Keratinocyte (primary cell): ENCODE results near the gene PXDN. TPM values are rescaled to one million over a fixed set of nuclear protein-coding genes. Genes with fewer than 3 reads are reported as not detected.

Experiments
- DNase-seq: peaks from one replicate; pipeline ENCODE4 v3.0.0-alpha.2; 2011; ENCODE audit warnings: low read depth, missing footprints, low spot score
- FAIRE-seq: peaks from 2 replicates; lab custom pipeline; 2011; peaks lifted over from hg19 to GRCh38; lab: Jason Lieb, UNC
- H2AFZ ChIP-seq: 2 replicates; pipeline ENCODE4 v1.6.0; 2012; ENCODE audit warnings: low read length, control low read depth, inconsistent platforms; ENCODE audit not compliant: control insufficient read depth
- H3K27ac ChIP-seq: 2 replicates; pipeline ENCODE4 v1.5.1; 2011; ENCODE audit warnings: low read length; ENCODE audit not compliant: control insufficient read depth, insufficient read depth
- H3K27me3 ChIP-seq: 3 replicates; pipeline ENCODE4 v1.6.0; 2011; ENCODE audit warnings: low read length; ENCODE audit not compliant: control insufficient read depth, insufficient read depth; ENCODE audit errors: extremely low read depth
- H3K36me3 ChIP-seq, 2 experiments: 2 replicates in 1 of 2; 3 replicates in 1 of 2; pipeline ENCODE4 v1.5.1; 2011; ENCODE audit warnings: low read length in 2 of 2, mild to moderate bottlenecking in 1 of 2; ENCODE audit not compliant: control insufficient read depth in 2 of 2, insufficient read depth in 2 of 2; ENCODE audit errors: extremely low read depth in 1 of 2
- H3K4me1 ChIP-seq: 3 replicates; pipeline ENCODE4 v1.5.1; 2011; ENCODE audit warnings: low read length; ENCODE audit not compliant: control insufficient read depth, insufficient read depth; ENCODE audit errors: extremely low read depth
- H3K4me2 ChIP-seq: 3 replicates; pipeline ENCODE4 v1.6.0; 2011; ENCODE audit warnings: low read depth, low read length; ENCODE audit not compliant: control insufficient read depth, insufficient read depth; ENCODE audit errors: extremely low read depth
- H3K4me3 ChIP-seq, 3 experiments: fragments of 200-600 bp in 1 of 3; sonication (generic) in 1 of 3; 2 replicates in 2 of 3; 3 replicates in 1 of 3; pipeline ENCODE4 v1.5.1; 2011 to 2016; ENCODE audit warnings: low read length in 3 of 3, mild to moderate bottlenecking in 3 of 3, control low read depth in 2 of 3, inconsistent platforms in 1 of 3, low read depth in 1 of 3, mixed read lengths in 1 of 3, mixed run types in 1 of 3, moderate library complexity in 1 of 3; ENCODE audit not compliant: control insufficient read depth in 2 of 3, insufficient read depth in 2 of 3; ENCODE audit errors: extremely low read depth in 1 of 3
- H3K79me2 ChIP-seq: 2 replicates; pipeline ENCODE4 v1.6.0; 2012; ENCODE audit warnings: low read length; ENCODE audit not compliant: control insufficient read depth, insufficient read depth
- H3K9ac ChIP-seq: 3 replicates; pipeline ENCODE4 v1.6.0; 2011; ENCODE audit warnings: low read length; ENCODE audit not compliant: control insufficient read depth, insufficient read depth; ENCODE audit errors: extremely low read depth
- H3K9me1 ChIP-seq: 3 replicates; pipeline ENCODE4 v1.6.0; 2011; ENCODE audit warnings: low read length; ENCODE audit not compliant: control insufficient read depth, insufficient read depth; ENCODE audit errors: extremely low read depth
- H3K9me3 ChIP-seq: 2 replicates; pipeline ENCODE4 v1.5.1; 2012; ENCODE audit warnings: low read depth, low read length; ENCODE audit not compliant: control insufficient read depth
- H4K20me1 ChIP-seq: 3 replicates; pipeline ENCODE4 v1.6.0; 2011; ENCODE audit warnings: low read length; ENCODE audit not compliant: control insufficient read depth, insufficient read depth; ENCODE audit errors: extremely low read depth
- CTCF ChIP-seq, 3 experiments: IDR thresholded peaks in 1 of 3; conservative IDR thresholded peaks in 1 of 3; optimal IDR thresholded peaks in 1 of 3; 2 replicates in 2 of 3; 3 replicates in 1 of 3; pipeline versions ENCODE3 to v1.5.1; 2011; ENCODE audit warnings: low read length in 3 of 3, mild to moderate bottlenecking in 3 of 3, moderate library complexity in 2 of 3, control low read depth in 1 of 3, inconsistent platforms in 1 of 3; ENCODE audit not compliant: insufficient read depth in 2 of 3; ENCODE audit errors: extremely low read depth in 1 of 3
- EZH2 ChIP-seq: IDR thresholded peaks from one replicate; pipeline ENCODE4 v1.6.1; 2012; ENCODE audit warnings: inconsistent platforms, mild to moderate bottlenecking, low read length, moderate library complexity
- dilution Hi-C: fragments of 300-500 bp; cut with MboI; formaldehyde crosslinking; loops from one replicate; pipeline ENCODE4 v1.7.0; 2020; ENCODE audit warnings: low sequenced_read_pairs; ENCODE audit not compliant: extremely low pct_ligation_motif_present
- polyA plus RNA-seq, 5 experiments: library from polyadenylated mRNA; depleted of rRNA in 3 of 5; stranded (reverse) in 3 of 5; stranded (forward) in 1 of 5; unstranded in 1 of 5; fragments of >200 nt; gene quantifications; 1 replicate in 1 of 5; 2 replicates in 3 of 5; 3 replicates in 1 of 5; pipeline versions ENCODE4 v1.2.1 to v1.2.3, GENCODE V29; 2011 to 2012; ENCODE audit warnings: missing spikeins in 2 of 5, low read depth in 1 of 5, low replicate concordance in 1 of 5

PXDN gene
- polyA plus RNA-seq, 1 donor (not counting 4 experiments of a cell fraction or from before 2014, with no cell fraction given): 36.7 TPM

GRCh38 chr2:1696472-1696871 is 47.8 kb downstream of the PXDN start:
- Histone ChIP-seq H4K20me1 (no peaks in the 10 kb centered on the region), H3K9me3 (no peaks in the 10 kb centered on the region), H3K4me2 (no peak overlapping the region), H3K36me3 (peaks cover 0 to 6% of the 10 kb centered on the region in 2 experiments), H3K27me3 (no peaks in the 10 kb centered on the region), H2AFZ (no peak overlapping the region), H3K9me1 (peaks cover 2% of the 10 kb centered on the region), H3K4me3 (no peak overlapping the region), H3K79me2 (peaks cover 39% of the 10 kb centered on the region), H3K27ac (no peak overlapping the region), H3K9ac (no peak overlapping the region), H3K4me1 (peaks cover 11% of the 10 kb centered on the region)
- TF ChIP-seq EZH2 (no peak), CTCF (optimal IDR thresholded peaks at IDR 0.05 in 1 of 3, IDR thresholded peaks at IDR 0.05 in 1 of 3, conservative IDR thresholded peaks at IDR 0.05 in 1 of 3; ENCODE audit: extremely low read depth in 1 of 3, insufficient read depth in 2 of 3, low read length in 3 of 3) (no peak)
- no peak for DNase-seq
- no peak for FAIRE-seq
- dilution Hi-C loops: no loop called here

- H3K4me3 ChIP-seq: no peak overlapping the region
- peaks cover 0 to 6% of the 10 kb centered on the region in 2 experiments for H3K36me3 ChIP-seq
- no peaks in the 10 kb centered on the region for H3K27me3 ChIP-seq
- H3K4me2 ChIP-seq: no peak overlapping the region
- no peak for FAIRE-seq
- H3K9me3 ChIP-seq: no peaks in the 10 kb centered on the region
- TF ChIP-seq CTCF (optimal IDR thresholded peaks at IDR 0.05 in 1 of 3, IDR thresholded peaks at IDR 0.05 in 1 of 3, conservative IDR thresholded peaks at IDR 0.05 in 1 of 3; ENCODE audit: extremely low read depth in 1 of 3, insufficient read depth in 2 of 3, low read length in 3 of 3): no peak
- TF ChIP-seq EZH2: no peak
- no peak for DNase-seq
- H3K9me1 ChIP-seq: peaks cover 2% of the 10 kb centered on the region
- peaks cover 34% of the 10 kb centered on the region for H3K79me2 ChIP-seq
- H3K27ac ChIP-seq: no peak overlapping the region
- H3K4me1 ChIP-seq: peaks cover 11% of the 10 kb centered on the region
- H4K20me1 ChIP-seq: no peaks in the 10 kb centered on the region
- no peak overlapping the region for H3K9ac ChIP-seq
- no peak overlapping the region for H2AFZ ChIP-seq
- dilution Hi-C loops: no loop called here
Observed at GRCh38 chr2:1694371-1695271, 49.7 kb downstream of the PXDN start.
